ENCODE results near the gene SULT1B1. TPM values are rescaled to one million over a fixed set of nuclear protein-coding genes. Genes with fewer than 3 reads are reported as not detected.
"Not testable (repeated sequence)": the region's sequence is repeated elsewhere in the genome, so short reads cannot be mapped to it uniquely, and the experiment has no call there.

The SULT1B1 gene
- 4.7 and 5.4 TPM in 2 replicates for total RNA-seq

DNA sequence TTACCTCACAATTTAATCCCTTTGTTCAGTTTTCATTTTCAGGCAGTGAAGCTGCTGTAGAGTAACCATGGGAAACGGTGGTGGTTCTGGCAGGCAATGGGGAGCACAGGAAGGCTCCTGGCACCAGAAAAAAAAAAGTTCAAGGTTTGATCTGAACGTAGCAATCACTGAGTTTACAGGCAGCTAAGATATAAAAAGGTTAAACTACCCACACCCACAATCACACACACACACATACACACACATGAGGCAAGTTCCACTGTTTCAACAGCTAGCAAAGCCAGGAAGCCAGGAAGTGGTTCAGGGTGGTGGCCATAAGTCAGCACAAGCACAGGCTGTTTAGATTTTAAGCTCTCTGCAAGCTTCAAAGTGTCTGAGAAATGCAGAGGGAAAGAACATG lies at the start of gene SULT1B1:
SULT1B1 (minus strand) TSS at position 166 of the 400 bp plus-strand sequence. CDS start 5,403 bp downstream, outside the sequence.
- intact Hi-C loops (cut with micrococcal nuclease): loop anchor here (5.0 kb wide), 2 partner anchors 62 to 68 kb away; no protein-coding TSS in a partner anchor

DNA sequence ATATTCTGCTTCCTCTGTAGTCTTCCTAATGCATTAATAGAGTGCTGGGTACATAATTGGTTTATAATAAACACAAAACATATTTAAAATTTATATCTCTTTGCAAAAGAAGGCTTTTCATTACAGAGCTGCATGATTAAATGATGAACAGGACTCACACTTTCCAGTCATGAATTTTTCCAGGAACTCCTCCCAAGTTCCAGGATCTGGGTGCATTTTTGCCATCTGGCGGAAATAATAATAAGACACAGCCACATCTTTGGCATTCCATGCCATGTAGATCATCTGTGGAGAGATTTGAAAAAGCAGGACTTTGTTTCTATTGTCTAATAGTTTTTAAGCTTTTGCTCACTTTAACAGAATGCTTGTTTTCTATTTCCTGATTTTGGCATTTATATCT lies 40.2 kb upstream of the SULT1B1 start:
- intact Hi-C loops (cut with micrococcal nuclease): no loop called here

DNA sequence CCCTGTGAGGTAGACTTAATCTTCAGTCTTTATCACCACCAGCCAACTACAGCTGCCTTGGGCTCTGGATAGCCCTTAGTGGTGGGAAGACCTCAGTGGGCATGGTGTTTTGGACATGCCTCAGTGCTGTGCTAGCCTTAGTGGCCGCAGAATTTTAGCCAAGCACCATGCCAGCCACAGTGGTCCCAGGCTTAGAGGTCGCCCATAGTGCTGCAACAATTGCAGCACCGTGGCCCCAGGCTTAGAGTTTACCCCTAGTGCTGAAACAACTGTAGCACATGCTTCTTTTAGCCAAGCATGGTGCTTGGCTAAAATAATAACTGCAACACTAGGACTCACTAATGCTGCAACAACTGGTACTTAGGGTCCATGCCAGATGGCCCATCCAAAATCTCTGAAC lies 38.9 kb upstream of the SULT1B1 start:
- intact Hi-C loops (cut with micrococcal nuclease): no loop called here

DNA sequence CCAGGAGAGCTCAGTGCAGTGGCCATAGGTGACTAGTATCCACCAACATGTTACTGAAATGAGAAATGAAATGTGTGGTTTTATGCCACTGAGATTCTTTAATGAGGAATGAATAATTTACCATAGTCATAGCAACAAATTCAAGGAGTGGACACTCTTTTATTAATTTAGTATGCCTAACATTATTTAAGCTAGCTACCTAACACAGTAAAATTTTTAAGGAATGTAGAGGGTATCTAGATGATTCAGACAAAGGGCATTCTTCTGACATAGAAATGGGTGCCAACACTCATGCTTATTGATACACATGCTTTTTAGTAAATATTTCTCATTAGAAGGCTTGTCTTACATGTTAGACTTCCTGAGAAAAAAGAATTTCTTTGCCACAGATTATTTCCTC lies 33.3 kb upstream of the SULT1B1 start:
- intact Hi-C loops (cut with micrococcal nuclease): no loop called here

DNA sequence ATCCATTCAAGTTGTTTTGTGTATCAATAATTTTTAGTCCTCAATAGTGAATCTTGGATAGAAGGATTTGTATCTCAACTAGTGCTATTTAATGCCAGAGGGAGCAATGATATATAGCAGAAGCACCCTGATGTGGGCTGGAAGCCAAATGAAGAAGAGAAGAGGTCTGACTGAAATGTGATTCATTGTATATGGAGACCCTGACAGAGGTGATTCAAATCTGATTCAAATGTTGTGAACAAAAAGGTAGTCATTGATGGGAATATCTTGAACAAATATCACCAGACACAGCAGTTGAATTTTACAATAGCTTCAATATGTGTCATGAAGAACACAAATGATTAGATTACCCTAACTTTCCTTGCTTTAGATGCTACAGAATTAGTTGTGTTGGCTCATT lies 27.5 kb upstream of the SULT1B1 start:
- intact Hi-C loops (cut with micrococcal nuclease): no loop called here

DNA sequence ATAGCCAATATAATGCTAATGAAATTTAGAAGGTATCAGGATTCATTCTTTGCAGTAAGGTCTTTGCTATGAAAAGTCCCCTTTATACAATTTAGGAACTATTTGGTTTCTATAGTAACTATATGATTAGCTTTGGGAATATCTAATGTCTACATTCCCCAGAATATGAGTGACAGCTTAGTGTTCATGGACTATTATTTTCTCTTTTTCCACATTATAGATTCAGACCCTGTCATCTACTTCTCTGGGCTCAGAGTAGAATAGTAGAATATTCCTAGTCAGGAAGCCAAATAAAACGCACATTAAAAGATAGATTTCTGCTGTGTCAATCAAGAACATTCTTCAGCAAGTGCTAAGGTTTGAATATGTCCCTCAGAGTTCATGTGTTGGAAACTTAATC lies 26.1 kb upstream of the SULT1B1 start:
- intact Hi-C loops (cut with micrococcal nuclease): no loop called here

DNA sequence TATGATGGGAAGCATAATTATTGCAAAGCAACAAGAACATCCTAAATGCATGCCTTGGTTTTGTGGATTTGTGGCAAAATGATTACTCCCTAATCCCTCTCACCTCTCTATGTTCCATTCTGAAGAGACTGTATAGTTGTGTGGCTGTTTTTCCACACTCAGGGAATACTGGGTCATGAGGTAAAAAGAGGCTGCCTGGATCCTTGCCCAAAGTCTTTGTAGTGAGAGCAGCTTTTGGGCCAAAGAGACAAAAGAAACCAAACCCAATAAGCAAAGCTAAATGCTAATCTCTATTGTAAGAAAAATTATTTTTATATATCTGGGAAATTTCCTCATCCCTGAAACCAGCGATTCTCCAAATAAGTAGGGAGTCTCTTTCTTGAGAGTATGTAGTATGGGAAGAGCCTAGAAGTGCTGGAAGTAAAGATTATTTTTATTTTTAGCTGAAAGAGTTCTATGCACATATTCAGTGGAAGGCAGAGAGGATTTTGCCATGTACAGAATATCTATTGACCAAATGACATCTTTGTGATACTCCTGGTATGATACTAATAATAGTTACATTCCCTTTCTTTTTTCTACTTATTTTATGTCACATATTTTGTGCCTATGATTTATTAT lies 24.9 kb upstream of the SULT1B1 start:
- intact Hi-C loops (cut with micrococcal nuclease): no loop called here

DNA sequence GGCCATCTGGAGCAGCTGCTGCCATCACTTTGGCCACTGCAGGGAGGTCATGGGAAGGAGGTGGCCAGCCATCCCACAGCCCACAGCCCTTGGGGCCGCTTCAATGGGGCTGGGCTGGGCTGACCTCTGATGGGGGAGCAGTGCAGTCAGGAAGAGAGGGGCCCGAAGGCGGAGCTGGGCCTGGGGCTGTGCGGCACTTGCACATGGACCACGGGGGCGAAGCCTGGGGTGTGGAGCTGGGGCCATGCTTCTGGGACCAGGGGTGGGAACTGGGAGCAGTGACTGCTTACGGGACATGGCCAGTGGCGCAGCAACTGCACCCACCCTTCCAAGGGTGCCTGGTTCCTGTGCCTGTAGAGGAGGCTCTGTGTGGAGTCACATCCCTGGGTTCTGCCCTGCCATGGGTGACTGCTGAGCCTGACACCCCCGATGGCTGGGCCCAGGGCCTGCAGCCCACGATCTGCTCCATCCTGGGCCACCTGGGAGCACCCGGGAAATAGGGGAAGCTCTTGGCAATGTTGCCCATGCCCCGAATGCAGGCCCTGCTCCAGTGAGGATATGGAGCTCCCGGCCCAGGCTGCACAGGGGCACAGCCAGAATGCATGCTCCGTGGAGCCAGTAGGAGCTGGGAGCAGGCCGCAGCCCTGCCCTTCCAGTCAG lies 22.4 kb upstream of the SULT1B1 start:
- intact Hi-C loops (cut with micrococcal nuclease): no loop called here

DNA sequence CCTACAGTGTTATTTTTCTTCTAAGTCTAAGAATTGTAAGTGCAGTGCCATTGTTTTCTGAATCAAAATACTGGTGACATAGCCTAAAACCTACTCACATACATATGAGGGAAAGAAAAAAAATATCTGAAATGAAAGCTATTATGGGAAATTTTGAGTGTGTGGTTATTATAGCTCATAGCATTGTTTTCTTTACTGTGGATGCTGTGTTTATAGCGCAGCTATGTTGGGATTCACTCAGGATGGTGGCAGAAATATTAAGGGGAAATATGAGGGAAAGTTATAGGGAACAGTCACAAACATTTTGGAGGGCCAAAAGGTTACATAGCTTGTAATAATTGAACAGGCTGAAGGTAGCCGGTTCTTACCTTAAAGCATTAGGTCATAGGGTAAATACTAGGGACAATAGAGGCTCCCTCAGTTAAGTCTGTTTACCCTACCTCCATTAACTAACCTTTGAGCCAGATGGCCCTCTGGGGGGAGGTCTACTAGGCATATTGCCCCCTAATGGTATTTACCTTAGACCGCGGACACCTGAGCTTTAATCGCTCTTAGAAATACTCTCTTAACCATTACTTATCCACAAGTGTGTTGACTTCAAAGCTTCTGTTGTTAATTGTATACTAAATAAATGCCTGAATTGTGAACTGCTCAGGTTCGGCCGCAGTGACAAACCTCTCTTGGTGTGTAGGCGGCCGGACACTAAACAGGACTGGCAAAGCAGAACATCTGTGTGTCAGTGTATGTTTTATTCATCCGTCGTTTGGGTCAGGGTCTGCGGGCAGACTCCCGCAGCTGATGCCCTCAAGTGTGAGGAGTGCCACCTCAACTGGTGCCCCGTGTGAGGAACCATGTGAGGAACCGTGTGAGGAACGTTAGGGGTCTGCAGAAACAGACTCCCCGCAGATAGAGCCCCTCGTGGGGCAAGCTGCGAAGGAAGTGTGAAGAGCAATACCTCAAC lies 21.3 kb upstream of the SULT1B1 start:
- intact Hi-C loops (cut with micrococcal nuclease): no loop called here

DNA sequence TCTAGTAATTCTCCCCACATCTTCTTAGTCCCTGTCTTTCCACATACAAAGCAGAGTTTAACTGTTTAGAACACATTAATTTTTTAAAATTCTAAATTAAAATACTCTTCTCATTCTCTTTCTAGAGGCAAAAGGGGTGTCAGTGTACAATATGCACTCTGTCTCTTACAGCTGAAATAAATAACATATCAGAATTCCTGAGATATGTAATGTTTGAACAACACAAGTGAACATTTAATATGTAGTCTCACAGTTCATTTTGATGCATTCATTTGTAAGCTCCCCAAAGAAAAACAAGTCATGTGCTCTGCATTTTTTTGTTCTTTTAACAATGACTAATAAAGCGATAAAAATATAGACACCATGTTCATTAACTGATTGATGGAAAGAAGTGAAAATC lies 19.7 kb upstream of the SULT1B1 start:
- intact Hi-C loops (cut with micrococcal nuclease): no loop called here

DNA sequence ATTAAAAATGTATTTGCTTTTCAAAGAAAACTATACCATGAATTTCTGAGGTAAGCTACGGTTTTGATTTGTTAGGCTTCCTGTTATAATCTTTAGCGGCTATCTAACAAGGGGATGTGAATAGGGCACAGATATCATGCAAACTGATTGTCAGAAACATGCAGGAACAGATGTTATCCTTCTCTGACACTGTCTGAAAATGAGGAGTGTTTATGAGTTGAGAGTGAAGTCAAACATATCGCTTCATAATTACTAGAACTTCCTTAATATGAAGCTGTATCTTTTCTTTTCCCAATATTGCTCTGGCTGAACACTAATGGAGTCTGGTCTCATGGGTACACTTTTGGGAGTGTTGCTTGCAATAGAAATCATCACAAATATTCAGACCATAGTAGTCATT lies 16.3 kb upstream of the SULT1B1 start:
- intact Hi-C loops (cut with micrococcal nuclease): no loop called here

DNA sequence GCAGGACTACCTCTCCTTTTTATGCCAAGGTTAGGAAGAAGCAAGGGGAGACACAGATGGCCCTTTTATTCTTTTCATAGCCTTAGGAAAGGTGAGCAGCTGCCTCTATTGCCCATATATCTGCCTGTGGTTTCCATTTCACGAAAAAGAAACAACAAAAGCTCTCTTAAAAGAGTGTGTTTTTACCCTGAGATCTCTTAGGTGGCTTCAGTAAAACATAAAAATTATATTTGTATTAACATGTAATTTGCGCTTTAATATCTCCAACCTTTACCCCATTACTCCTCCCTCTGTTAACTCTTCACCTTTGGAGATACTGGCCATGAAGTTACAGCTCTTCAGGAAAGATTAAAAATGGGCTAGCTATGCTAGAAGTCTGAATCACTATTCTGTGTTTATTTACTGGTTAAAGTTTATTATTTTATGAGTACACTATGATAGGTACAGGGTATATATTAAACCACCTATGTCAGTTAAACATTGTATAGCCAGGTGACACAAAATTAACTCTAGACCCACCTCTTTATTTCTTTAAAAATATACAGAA lies 15.0 kb upstream of the SULT1B1 start:
- intact Hi-C loops (cut with micrococcal nuclease): no loop called here

DNA sequence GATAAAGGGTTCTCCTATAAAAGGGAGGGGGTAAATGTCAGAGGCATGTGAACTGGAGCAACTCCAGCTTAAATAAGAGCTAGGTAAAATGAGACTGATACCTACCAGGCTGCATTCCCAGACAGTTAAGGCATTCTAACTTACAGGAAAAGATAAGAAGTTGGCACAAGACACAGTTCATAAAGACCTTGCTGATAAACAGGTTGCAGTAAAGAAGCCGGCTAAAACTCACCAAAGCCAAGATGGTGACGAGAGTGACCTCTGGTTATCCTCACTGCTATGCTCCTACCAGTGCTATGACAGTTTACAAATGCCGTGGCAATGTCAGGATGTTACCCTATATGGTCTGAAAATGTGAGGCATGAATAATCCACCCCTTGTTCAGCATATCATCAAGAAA lies 13.1 kb upstream of the SULT1B1 start:
- intact Hi-C loops (cut with micrococcal nuclease): no loop called here

DNA sequence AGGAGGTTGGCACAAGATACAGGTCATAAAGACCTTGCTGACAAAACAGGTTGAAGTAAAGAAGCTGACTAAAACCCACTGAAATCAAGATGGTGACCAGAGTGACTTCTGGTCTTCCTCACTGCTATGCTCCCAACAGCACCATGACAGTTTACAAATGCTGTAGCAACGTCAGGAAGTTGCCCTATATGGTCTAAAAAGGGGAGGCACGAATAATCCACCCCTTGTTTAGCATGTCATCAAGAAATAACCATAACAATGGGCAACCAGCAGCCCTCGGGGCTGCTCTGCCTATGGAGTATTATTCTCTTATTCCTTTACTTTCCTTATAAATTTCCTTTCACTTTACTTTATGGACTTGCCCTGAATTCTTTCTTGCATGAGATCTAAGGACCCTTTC lies 8.1 kb upstream of the SULT1B1 start:
- intact Hi-C loops (cut with micrococcal nuclease): not testable (repeated sequence)

DNA sequence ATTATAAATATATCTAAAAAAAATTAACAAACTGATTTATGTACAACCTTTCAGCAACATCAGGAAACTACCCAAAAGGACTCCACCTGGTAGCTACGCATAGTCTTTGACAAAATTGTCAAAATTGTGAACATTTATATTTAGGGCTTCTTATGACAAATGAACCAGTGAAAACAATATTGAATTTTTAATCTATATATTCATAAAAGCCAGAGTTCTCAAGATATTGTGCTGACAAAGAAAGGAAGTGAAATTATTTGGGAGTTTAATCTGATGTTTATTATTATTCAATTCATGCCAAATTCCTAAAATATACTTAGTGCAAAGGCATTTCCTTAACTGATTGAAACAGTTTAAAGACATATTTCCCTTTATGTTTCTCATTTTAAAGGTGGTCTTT lies 5.3 kb upstream of the SULT1B1 start:
- intact Hi-C loops (cut with micrococcal nuclease): no loop called here

DNA sequence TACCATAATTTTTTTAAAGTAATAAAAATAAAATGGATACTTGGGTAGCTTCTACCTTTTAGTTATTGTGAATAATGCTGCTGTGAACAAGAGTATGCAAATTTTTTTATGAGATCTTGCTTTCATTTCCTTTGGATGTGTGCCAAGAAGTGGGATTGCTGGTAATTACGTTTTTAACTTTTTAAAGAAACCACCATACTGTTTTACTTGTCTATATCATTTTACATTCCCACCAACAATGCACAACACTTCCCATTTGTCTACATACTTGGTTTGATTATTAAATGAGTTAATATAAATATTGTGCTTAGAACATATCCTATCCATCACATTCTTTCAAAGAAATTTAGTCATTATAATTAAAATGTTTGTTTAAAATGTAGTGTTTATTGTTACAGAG lies 3.9 kb upstream of the SULT1B1 start:
- intact Hi-C loops (cut with micrococcal nuclease): loop anchor here (5.0 kb wide), 2 partner anchors 58 to 72 kb away; no protein-coding TSS in a partner anchor

DNA sequence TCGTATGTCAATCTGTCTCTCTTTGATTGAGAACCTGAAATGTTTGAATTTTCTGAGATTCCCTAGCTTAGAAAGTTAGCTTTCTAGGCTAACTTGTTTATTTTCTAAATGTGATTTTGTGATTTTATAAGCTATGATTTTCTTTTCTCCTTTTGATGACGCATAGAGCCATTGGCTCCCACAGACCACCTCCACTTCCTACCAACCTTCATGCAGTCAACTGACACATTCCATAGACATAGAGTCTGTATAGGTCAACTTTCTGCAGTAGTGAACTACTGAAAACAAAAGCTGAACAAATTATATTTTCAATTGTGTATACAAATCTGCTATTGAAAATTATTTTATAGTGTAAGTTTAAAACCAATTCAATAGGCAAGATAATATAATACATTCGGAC lies 2.8 kb upstream of the SULT1B1 start:
- intact Hi-C loops (cut with micrococcal nuclease): loop anchor here (5.0 kb wide), 2 partner anchors 59 to 71 kb away; no protein-coding TSS in a partner anchor

DNA sequence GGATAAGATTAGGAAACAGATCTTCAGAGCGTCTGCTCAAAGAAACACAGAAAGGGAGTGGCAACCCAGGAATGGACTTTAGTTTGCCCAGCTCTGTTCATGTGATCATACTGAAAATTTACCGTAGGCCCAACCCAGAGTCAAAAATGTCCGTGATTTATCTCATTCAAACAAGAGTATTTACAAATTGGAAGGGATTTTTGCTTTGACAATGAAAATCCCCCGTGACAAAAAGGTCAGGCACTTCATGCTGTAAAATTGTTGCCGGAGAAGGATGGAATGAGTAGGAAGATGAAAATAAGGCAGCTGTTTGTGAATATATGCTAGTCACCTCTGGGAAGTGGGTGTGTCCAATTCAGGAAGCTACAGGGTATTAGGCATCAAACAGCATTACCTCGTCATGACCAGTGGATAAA lies 1.2 kb downstream of the SULT1B1 start:
- intact Hi-C loops (cut with micrococcal nuclease): no loop called here

DNA sequence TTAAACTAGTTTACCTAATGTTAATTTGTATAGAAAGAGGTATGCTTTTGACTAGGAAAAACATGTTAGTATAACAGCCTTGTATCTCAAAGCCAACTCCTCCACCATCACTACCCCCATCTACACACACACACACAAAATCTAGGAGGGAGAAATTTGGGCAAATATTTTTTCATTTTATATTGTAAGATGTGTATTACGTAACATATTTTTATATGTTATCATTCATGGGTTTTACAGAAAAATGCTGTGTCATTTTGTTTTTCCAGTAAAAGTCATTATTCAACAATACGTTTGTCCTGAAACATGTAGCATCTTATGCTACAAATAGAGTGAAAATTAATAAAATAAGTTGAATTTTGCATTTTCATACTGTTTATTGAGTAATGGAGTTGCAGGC lies 3.0 kb downstream of the SULT1B1 start:
- intact Hi-C loops (cut with micrococcal nuclease): no loop called here

DNA sequence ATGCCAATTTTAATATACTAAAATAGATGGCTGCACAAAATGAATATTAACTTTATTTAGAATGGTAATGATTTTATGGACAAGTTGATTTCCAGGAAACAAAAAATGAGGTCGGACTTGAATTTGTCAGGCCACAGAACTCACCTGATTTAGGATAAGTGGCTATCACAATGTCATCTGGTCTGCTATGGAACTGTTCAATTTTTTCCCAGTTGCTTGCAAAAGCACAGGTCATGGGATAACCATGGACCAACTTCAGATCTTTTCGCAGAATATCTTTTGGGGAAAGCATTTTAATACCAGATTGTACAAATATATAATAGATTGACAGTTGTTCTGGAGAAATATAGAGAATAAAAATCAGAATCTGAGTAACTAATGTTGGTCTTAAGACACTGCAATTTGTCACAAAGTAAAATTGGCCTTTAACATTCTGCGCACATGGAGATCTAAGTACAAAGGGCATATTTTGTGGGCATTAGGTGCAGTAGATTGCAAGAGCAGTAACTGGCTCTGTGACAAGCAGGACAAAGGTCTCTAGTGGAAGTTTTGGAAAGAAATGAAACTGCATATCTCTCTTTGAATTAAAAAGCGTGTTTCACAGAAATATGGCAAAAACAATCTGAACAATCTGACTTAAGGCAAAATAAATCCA lies 5.4 kb downstream of the SULT1B1 start:
- intact Hi-C loops (cut with micrococcal nuclease): no loop called here

DNA sequence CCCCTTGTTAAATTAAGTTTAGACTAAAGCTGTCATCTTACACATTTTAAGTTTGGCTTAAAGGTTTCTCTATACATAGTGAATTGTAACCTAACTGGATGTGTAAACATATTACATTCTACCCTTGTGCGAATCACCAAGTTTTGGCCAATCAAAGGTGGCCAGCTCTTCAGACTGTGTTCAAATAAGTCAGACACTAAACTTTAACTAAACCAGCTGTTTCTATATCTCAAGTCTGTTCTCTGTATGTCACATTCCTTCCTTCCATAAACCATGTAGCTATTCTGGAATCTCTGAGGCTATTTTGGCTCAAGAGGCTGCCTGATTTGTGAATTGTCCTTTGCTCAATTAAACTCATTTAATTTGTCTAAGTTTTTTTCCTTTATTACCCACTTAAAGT lies 6.7 kb downstream of the SULT1B1 start:
- intact Hi-C loops (cut with micrococcal nuclease): no loop called here
